HG03103 (cell line): ENCODE results near the gene PI4K2A.

ENCODE experiments used
- ATAC-seq: cut with Tn5 transposase; IDR thresholded peaks from one replicate; pipeline ENCODE4 v1.9.1; 2021; ENCODE audit warnings: low read depth; ENCODE audit not compliant: unreplicated experiment

The PI4K2A gene

GRCh38 chr10:97640174-97640867 lies at the start of gene PI4K2A:
Gene PI4K2A (plus strand): TSS chr10:97640671. CDS start chr10:97640743, 72 bp downstream.
- ATAC-seq: peak; percentile 97

- ATAC-seq: no peak
These were observed 49.5 kb upstream of the PI4K2A start for GRCh38 chr10:97590748-97591495.

GRCh38 chr10:97593421-97593820 lies 47.0 kb upstream of the PI4K2A start:
- no peak for ATAC-seq

- no peak for ATAC-seq
These were observed 44.1 kb upstream of the PI4K2A start for GRCh38 chr10:97596101-97597082.

GRCh38 chr10:97597778-97598177 lies 42.7 kb upstream of the PI4K2A start:
- ATAC-seq: no peak

- no peak for ATAC-seq
These were observed 41.8 kb upstream of the PI4K2A start for GRCh38 chr10:97598407-97599271.

GRCh38 chr10:97599272-97599619 lies 41.2 kb upstream of the PI4K2A start:
- no peak for ATAC-seq

GRCh38 chr10:97600616-97601015 lies 39.9 kb upstream of the PI4K2A start:
- no peak for ATAC-seq

GRCh38 chr10:97601268-97602215 lies 38.9 kb upstream of the PI4K2A start:
- no peak for ATAC-seq

GRCh38 chr10:97607095-97607636 lies 33.3 kb upstream of the PI4K2A start:
- no peak for ATAC-seq

GRCh38 chr10:97608991-97609561 lies 31.4 kb upstream of the PI4K2A start:
- no peak for ATAC-seq

- no peak for ATAC-seq
These were observed 29.0 kb upstream of the PI4K2A start for GRCh38 chr10:97611473-97611872.

GRCh38 chr10:97612386-97612785 lies 28.1 kb upstream of the PI4K2A start:
- ATAC-seq: no peak

GRCh38 chr10:97618285-97618684 lies 22.2 kb upstream of the PI4K2A start:
- no peak for ATAC-seq

- no peak for ATAC-seq
These were observed 21.7 kb upstream of the PI4K2A start for GRCh38 chr10:97618733-97619132.

GRCh38 chr10:97623277-97623676 lies 17.2 kb upstream of the PI4K2A start:
- no peak for ATAC-seq

- ATAC-seq: no peak
These were observed 12.7 kb upstream of the PI4K2A start for GRCh38 chr10:97627731-97628130.

- ATAC-seq: no peak
These were observed 12.2 kb upstream of the PI4K2A start for GRCh38 chr10:97628228-97628627.
